ENCODE results near the gene TMEM59L. TPM values are rescaled to one million over a fixed set of nuclear protein-coding genes. Genes with fewer than 3 reads are reported as not detected.
"Not testable (repeated sequence)": the region's sequence is repeated elsewhere in the genome, so short reads cannot be mapped to it uniquely, and the experiment has no call there.

The TMEM59L gene
- total RNA-seq, 2 donors from 2014 or later, result 0.49 to 2.0 TPM

- H3K9me3 Mint-ChIP-seq, result no peaks in the 10 kb centered on the region
- DNase-seq (peak; percentile 82 to 84), ATAC-seq (replicated peaks in 1 of 2) (peak; percentile 67)
- no peaks in the 10 kb centered on the region for H3K27me3 Mint-ChIP-seq (ENCODE audit: low read depth)
- peaks cover 0 to 2% of the 10 kb centered on the region in 2 donors for H3K36me3 Mint-ChIP-seq (ENCODE audit: insufficient read depth in 2 of 2)
- peak overlapping the region; percentile 75 for H3K27ac Mint-ChIP-seq
- H3K4me3 Mint-ChIP-seq, result peak overlapping the region; percentile 88 to 90
- H3K4me1 Mint-ChIP-seq (ENCODE audit: low read depth), result peaks cover 50% of the 10 kb centered on the region
Measured at GRCh38 chr19:18589380-18590272, 23.0 kb upstream of the TMEM59L start.

DNA sequence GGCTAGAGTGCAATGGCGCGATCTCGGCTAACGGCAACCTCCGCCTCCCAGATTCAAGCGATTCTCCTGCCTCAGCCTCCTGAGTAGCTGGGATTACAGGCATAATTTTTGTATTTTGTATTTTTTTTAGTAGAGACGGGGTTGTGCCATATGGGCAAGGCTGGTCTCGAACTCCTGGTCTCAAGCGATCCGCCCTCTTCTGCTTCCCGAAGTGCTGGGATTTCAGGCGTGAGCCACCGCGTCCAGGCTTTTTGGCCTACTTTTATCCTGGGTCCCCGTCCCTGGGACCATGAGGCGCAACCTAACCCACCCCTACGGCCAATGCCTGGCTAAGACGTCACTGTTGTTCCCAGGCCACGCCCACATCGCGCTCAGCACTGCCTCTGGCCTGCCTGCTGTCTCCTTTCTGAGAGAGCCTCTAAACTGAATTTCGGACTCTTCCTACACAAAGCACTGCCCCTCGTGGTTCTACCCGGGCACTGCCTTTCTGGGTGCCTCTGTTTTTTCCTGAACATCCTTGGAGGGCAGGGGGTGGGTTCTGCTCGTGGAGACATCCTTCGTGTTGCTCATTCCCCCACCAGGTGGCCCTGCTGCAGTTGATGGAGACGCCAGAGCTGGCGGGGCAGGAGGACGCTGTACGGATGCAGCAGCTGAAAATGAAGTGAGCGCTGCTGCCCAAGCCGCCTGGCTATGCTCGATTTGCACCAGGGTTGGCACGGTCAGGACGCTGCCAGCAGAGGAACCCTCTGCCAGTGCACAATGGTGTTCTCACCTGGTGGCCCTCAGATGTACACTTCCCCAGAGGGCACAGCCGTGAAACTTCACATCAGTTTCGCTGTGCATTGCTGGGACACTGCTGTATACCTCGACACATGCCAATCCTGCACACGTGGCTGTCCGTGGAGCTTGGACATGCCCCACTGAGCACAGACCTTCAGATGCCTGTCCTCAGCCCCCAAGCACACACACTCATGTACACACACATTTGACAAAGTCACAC, 22.1 kb upstream of the TMEM59L start:
- no peak for ATAC-seq (replicated peaks in 1 of 2)
- peak in 1 of 2 donors; percentile 42 for DNase-seq
- Mint-ChIP-seq H3K27ac (peak overlapping the region; percentile 31), H3K4me1 (ENCODE audit: low read depth) (peaks cover 53% of the 10 kb centered on the region), H3K9me3 (no peaks in the 10 kb centered on the region), H3K27me3 (ENCODE audit: low read depth) (peaks cover 3% of the 10 kb centered on the region), H3K36me3 (ENCODE audit: insufficient read depth in 2 of 2) (peaks cover 0 to 2% of the 10 kb centered on the region in 2 donors), H3K4me3 (peak overlapping the region; percentile 88 to 90)

- Mint-ChIP-seq H3K36me3 (ENCODE audit: insufficient read depth in 2 of 2) (peaks cover 0 to 2% of the 10 kb centered on the region in 2 donors), H3K4me1 (ENCODE audit: low read depth) (peaks cover 52% of the 10 kb centered on the region), H3K4me3 (no peak overlapping the region), H3K27ac (no peak overlapping the region), H3K27me3 (ENCODE audit: low read depth) (peaks cover 5% of the 10 kb centered on the region), H3K9me3 (no peaks in the 10 kb centered on the region)
- DNase-seq (no peak), ATAC-seq (replicated peaks in 1 of 2) (no peak)
Measured at GRCh38 chr19:18591735-18592385, 20.8 kb upstream of the TMEM59L start.

GRCh38 chr19:18592732-18593131, 19.9 kb upstream of the TMEM59L start:
- not testable (repeated sequence) for H3K27me3 Mint-ChIP-seq (ENCODE audit: low read depth); DNase-seq; H3K9me3 Mint-ChIP-seq; H3K4me3 Mint-ChIP-seq; ATAC-seq (replicated peaks in 1 of 2); H3K36me3 Mint-ChIP-seq (ENCODE audit: insufficient read depth in 2 of 2); H3K27ac Mint-ChIP-seq
- peaks cover 47% of the 10 kb centered on the region for H3K4me1 Mint-ChIP-seq (ENCODE audit: low read depth)

GRCh38 chr19:18593367-18594095, 19.1 kb upstream of the TMEM59L start:
- Mint-ChIP-seq H3K36me3 (ENCODE audit: insufficient read depth in 2 of 2) (peaks cover 0 to 2% of the 10 kb centered on the region in 2 donors), H3K4me3 (peak overlapping the region; percentile 62 to 87), H3K27me3 (ENCODE audit: low read depth) (peaks cover 5% of the 10 kb centered on the region), H3K9me3 (no peaks in the 10 kb centered on the region), H3K4me1 (ENCODE audit: low read depth) (peaks cover 40% of the 10 kb centered on the region), H3K27ac (no peak overlapping the region)
- no peak for ATAC-seq (replicated peaks in 1 of 2)
- no peak for DNase-seq

- H3K36me3 Mint-ChIP-seq (ENCODE audit: insufficient read depth in 2 of 2), result peaks cover 0 to 2% of the 10 kb centered on the region in 2 donors
- H3K27me3 Mint-ChIP-seq (ENCODE audit: low read depth), result peaks cover 9% of the 10 kb centered on the region
- no peaks in the 10 kb centered on the region for H3K9me3 Mint-ChIP-seq
- peak overlapping the region; percentile 74 to 87 for H3K4me3 Mint-ChIP-seq
- ATAC-seq (replicated peaks in 1 of 2) (peak; percentile 65 to 74), DNase-seq (peak; percentile 82 to 88)
- peaks cover 40% of the 10 kb centered on the region for H3K4me1 Mint-ChIP-seq (ENCODE audit: low read depth)
- H3K27ac Mint-ChIP-seq, result no peak overlapping the region
Measured at GRCh38 chr19:18594096-18594823, 18.4 kb upstream of the TMEM59L start.

DNA sequence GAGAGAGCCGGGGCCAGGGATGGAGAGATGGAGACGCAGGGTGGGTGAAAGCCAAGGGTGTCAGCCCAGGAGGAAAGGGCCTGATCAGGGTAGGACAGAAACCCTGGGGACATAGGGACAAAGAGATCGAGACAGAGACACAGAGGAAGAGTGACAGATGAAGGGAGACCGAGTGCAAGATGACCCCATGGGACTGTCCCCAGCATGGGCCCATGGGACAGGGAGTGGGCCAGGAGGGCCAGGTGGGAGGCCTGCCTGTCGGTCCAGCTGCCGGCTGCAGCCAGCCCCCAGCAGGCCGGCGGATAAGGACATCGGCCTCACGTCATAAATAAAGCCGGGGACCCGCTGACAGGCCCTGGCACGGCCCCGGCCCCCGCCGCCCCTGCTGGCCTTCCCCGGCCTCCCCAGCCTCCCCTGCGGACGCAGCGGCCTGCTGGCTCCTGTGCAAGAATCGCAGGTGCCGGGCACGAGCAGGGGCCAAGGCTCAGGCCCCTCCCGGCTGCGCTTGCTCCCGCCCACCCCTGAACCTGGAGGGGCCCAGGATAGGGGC, 17.8 kb upstream of the TMEM59L start:
- H3K27me3 Mint-ChIP-seq (ENCODE audit: low read depth), result peaks cover 11% of the 10 kb centered on the region
- H3K4me1 Mint-ChIP-seq (ENCODE audit: low read depth), result peaks cover 35% of the 10 kb centered on the region
- ATAC-seq (replicated peaks in 1 of 2) (peak in 1 of 2 donors; percentile 4), DNase-seq (no peak)
- no peaks in the 10 kb centered on the region for H3K9me3 Mint-ChIP-seq
- peak overlapping the region; percentile 74 to 87 for H3K4me3 Mint-ChIP-seq
- no peak overlapping the region for H3K27ac Mint-ChIP-seq
- peaks cover 0 to 2% of the 10 kb centered on the region in 2 donors for H3K36me3 Mint-ChIP-seq (ENCODE audit: insufficient read depth in 2 of 2)

DNA sequence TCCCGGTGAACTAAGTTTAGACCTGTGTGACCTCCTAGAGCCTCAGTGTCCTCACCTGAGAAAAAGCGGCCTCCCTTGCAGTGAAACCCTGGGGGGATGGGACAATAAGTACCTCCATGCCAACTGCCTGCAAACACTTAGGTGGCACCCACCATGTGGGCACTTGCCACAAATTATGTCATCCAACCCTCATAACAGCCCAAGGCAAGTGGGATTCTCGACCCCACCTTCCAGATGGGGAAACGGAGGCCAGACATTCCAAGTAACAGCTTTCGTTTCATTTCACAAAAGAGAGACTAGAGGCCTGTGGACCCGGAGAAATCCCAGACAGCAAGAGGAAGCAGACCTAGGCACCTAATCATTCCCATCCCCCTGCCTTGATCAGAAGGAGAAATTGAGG, 17.2 kb upstream of the TMEM59L start:
- H3K9me3 Mint-ChIP-seq, result no peaks in the 10 kb centered on the region
- no peak overlapping the region for H3K27ac Mint-ChIP-seq
- H3K4me1 Mint-ChIP-seq (ENCODE audit: low read depth), result peaks cover 30% of the 10 kb centered on the region
- DNase-seq (no peak), ATAC-seq (replicated peaks in 1 of 2) (no peak)
- peaks cover 11% of the 10 kb centered on the region for H3K27me3 Mint-ChIP-seq (ENCODE audit: low read depth)
- H3K4me3 Mint-ChIP-seq, result peak overlapping the region; percentile 23 to 58
- peaks cover 0 to 2% of the 10 kb centered on the region in 2 donors for H3K36me3 Mint-ChIP-seq (ENCODE audit: insufficient read depth in 2 of 2)

- H3K4me1 Mint-ChIP-seq (ENCODE audit: low read depth), result peaks cover 25% of the 10 kb centered on the region
- H3K27ac Mint-ChIP-seq, result no peak overlapping the region
- no peaks in the 10 kb centered on the region for H3K36me3 Mint-ChIP-seq (ENCODE audit: insufficient read depth in 2 of 2)
- H3K9me3 Mint-ChIP-seq, result no peaks in the 10 kb centered on the region
- H3K27me3 Mint-ChIP-seq (ENCODE audit: low read depth), result peaks cover 14% of the 10 kb centered on the region
- ATAC-seq (replicated peaks in 1 of 2) (peak; percentile 16 to 26), DNase-seq (peak in 1 of 2 donors; percentile 34)
- no peak overlapping the region for H3K4me3 Mint-ChIP-seq
Measured at GRCh38 chr19:18596752-18597157, 15.9 kb upstream of the TMEM59L start.

DNA sequence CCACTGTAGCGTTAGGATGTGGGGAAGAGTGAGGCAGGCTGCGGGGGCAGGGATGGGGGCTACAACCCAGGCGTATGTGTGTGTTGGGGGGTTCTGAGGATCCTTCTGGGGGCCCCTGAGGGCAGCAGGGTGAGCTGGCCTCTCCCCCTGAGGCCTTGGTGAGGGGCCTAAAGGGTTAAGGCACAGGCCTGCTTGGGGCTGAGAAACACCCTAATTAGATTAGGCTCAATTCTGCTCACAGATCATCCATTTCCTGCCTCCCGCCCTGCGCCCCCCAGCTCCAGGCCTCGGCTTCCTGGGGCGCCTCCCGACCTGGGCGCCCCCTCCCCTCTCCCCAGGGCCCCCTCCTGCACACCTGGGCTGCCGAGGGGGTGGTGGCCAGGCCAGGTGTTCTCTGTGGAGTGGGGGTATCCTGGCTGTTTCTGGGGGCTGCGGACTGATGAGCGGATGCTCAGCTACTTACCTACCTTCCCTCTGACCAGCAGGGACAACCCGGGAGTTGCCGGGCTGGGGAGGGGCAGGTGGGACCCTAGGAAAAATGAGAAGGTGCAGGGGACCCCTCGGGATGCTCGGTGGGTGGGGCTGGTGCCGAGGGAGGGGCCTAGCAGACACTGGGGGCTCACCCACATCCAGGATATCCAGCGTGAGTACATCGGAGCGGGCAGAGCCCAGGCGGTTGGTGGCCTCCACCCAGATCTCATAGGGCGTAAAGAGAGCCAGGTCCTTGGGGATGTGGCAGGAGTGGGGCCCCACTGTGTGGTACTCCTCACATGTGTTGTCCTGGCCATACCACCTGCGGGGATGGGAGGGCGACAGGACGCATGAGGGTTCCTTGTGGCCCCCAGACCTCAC, 14.6 kb upstream of the TMEM59L start:
- DNase-seq, result no peak
- Mint-ChIP-seq H3K4me3 (no peak overlapping the region), H3K4me1 (ENCODE audit: low read depth) (peaks cover 25% of the 10 kb centered on the region), H3K27ac (no peak overlapping the region), H3K36me3 (ENCODE audit: insufficient read depth in 2 of 2) (no peaks in the 10 kb centered on the region), H3K9me3 (no peaks in the 10 kb centered on the region), H3K27me3 (ENCODE audit: low read depth) (peaks cover 25% of the 10 kb centered on the region)
- ATAC-seq (replicated peaks in 1 of 2), result no peak

- Mint-ChIP-seq H3K4me1 (ENCODE audit: low read depth) (peaks cover 17% of the 10 kb centered on the region), H3K4me3 (no peak overlapping the region), H3K27ac (no peak overlapping the region), H3K9me3 (no peaks in the 10 kb centered on the region), H3K36me3 (ENCODE audit: insufficient read depth in 2 of 2) (no peaks in the 10 kb centered on the region), H3K27me3 (ENCODE audit: low read depth) (peaks cover 32% of the 10 kb centered on the region)
- ATAC-seq (replicated peaks in 1 of 2), result no peak
- no peak for DNase-seq
Measured at GRCh38 chr19:18599485-18599884, 13.2 kb upstream of the TMEM59L start.
